SK-N-SH (cell line): ENCODE measurements around the gene POLD4.

Experiments used
- EP300 ChIP-seq, 2 experiments: IDR thresholded peaks; 2 replicates each; pipeline versions ENCODE4 v1.4.0 to v1.6.1; 2012; ENCODE audit warnings: borderline replicate concordance in 1 of 2, low read depth in 1 of 2, low read length in 1 of 2
- PBX3 ChIP-seq: IDR thresholded peaks from 2 replicates; pipeline ENCODE4; 2012
- RCOR1 ChIP-seq: fragments of 150-350 bp; IDR thresholded peaks from 2 replicates; pipeline ENCODE4 v1.6.1; 2017; ENCODE audit warnings: antibody characterized with exemption, low read length
- RFX5 ChIP-seq: IDR thresholded peaks from 2 replicates; pipeline ENCODE4 v1.6.1; 2012; ENCODE audit warnings: mild to moderate bottlenecking, improper control_type of control experiment, low read length

GRCh38 chr11:67303132-67303834 lies 50.1 kb downstream of the POLD4 start, which contains the start of gene SSH3:
- TF ChIP-seq EP300 (IDR thresholded peaks at IDR 0.05; ENCODE audit: borderline replicate concordance in 1 of 2, low read depth in 1 of 2, low read length in 1 of 2) (no peak), PBX3 (0 out of 2 replicates have a peak, but pooled peaks have one; percentile 1), RFX5 (no peak), RCOR1 (no peak)
